Subcutaneous adipose tissue (tissue), 4 donors: ENCODE data around the gene PCMTD2. TPM values are rescaled to one million over a fixed set of nuclear protein-coding genes. Genes with fewer than 3 reads are reported as not detected.

ENCODE experiments used
- CTCF ChIP-seq: fragments of 450-650 bp; IDR thresholded peaks from one replicate; pipeline ENCODE4 v1.5.1; 2016; ENCODE audit warnings: low read depth, mild to moderate bottlenecking, control low read depth, antibody characterized with exemption, moderate library complexity
- total RNA-seq, 4 donors: library from RNA; depleted of rRNA; stranded (reverse); fragments of >200 nt; gene quantifications; one replicate each; pipeline ENCODE4 v1.1.0, GENCODE V29; 2016

PCMTD2 gene
- total RNA-seq, 4 donors from 2014 or later: 39.1 to 76.2 (median 58.3) TPM

- TF ChIP-seq CTCF: no peak
These were observed 11.4 kb downstream of the PCMTD2 start for GRCh38 chr20:64266988-64267387.

GRCh38 chr20:64268174-64268573 lies 12.6 kb downstream of the PCMTD2 start:
- no peak for TF ChIP-seq CTCF

GRCh38 chr20:64269604-64270411 lies 14.3 kb downstream of the PCMTD2 start:
- no peak for TF ChIP-seq CTCF

GRCh38 chr20:64271636-64272035 lies 16.1 kb downstream of the PCMTD2 start:
- TF ChIP-seq CTCF: no peak

- no peak for TF ChIP-seq CTCF
These were observed 17.6 kb downstream of the PCMTD2 start for GRCh38 chr20:64273109-64273508.

GRCh38 chr20:64276817-64277216 lies 21.3 kb downstream of the PCMTD2 start:
- no peak for TF ChIP-seq CTCF

- no peak for TF ChIP-seq CTCF
These were observed 22.2 kb downstream of the PCMTD2 start for GRCh38 chr20:64277571-64278316.
